Renal cortical epithelial cell (primary cell): ENCODE results near the gene MARCO. TPM values are rescaled to one million over a fixed set of nuclear protein-coding genes. Genes with fewer than 3 reads are reported as not detected.
A peak's percentile ranks its signal among the peaks of the same experiment; 100 is the strongest.
"Not testable (repeated sequence)": the region's sequence is repeated elsewhere in the genome, so short reads cannot be mapped to it uniquely, and the experiment has no call there.

Source experiments
- DNase-seq: peaks from one replicate; pipeline ENCODE4 v3.0.0-alpha.2; 2011; ENCODE audit warnings: low read depth
- total RNA-seq: library from RNA; depleted of rRNA; stranded (reverse); fragments of >200 nt; gene quantifications from 2 replicates; pipeline ENCODE4 v1.2.3, GENCODE V29; 2014

MARCO gene
- total RNA-seq, 1 donor from 2014 or later: not detected

- DNase-seq: peak; percentile 92
These were observed 63.1 kb downstream of the MARCO start for GRCh38 chr2:119005051-119005450.

DNA sequence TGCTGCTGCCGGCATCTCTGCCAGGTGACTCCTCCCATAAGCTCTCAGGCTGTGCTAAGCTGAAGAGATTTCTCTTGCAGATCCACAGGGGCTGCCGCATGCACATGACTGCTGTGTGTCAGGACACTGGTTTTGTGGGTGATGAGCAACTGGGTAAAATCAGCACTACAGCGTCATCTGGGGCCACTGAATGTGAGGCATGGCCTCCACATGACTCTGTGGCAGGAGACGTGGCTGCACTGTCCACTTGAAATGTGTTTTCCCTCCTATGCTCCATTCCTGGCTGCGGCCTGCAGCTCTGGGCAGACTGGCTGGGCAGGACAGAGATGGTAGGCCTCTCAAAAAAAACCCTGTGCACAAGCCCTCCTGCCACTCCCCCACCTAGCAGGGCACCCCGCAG is 63.6 kb downstream of the MARCO start:
- DNase-seq: no peak

GRCh38 chr2:119006441-119006840 is 64.4 kb downstream of the MARCO start:
- no peak for DNase-seq

GRCh38 chr2:119008108-119008507 is 66.1 kb downstream of the MARCO start:
- peak; percentile 19 for DNase-seq

DNA sequence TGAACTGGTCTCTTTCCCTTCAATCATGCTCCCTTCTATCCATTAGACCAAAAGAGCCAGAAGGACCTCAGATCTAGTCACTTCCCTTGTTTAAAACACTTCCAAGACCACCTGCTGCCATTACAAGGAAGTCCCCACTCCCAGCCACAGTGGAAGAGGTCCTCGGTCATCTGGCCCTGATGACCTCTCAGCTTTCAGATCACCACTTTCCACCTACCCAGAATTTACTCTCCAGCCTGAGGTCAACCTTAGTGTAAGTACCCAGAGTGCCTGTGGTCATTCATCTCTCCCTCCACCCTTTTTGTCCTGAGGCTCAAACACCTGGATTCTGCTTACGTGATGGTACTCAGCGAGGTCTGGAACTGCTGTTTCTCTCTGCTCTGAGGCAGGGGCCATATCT is 67.1 kb downstream of the MARCO start:
- DNase-seq: no peak

DNA sequence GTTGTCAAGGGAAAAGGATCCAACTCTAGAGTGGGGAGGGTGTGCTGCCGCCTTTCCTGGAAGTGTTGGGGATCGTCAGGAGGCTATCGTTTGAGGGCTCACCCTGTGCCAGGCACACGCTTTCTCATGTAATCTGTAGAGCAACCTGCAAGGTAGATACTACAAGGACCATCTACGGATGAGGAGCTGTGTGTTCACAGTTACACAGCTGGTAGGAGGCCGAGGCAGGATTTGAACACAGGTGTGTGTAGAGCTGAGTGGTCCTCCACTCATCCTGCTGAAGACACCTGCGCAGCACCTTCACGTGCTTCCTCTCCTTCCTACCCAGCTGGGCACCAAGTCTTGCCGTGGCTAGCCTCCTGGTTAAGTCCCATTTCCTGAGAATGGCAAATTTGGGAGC is 68.3 kb downstream of the MARCO start:
- no peak for DNase-seq

DNA sequence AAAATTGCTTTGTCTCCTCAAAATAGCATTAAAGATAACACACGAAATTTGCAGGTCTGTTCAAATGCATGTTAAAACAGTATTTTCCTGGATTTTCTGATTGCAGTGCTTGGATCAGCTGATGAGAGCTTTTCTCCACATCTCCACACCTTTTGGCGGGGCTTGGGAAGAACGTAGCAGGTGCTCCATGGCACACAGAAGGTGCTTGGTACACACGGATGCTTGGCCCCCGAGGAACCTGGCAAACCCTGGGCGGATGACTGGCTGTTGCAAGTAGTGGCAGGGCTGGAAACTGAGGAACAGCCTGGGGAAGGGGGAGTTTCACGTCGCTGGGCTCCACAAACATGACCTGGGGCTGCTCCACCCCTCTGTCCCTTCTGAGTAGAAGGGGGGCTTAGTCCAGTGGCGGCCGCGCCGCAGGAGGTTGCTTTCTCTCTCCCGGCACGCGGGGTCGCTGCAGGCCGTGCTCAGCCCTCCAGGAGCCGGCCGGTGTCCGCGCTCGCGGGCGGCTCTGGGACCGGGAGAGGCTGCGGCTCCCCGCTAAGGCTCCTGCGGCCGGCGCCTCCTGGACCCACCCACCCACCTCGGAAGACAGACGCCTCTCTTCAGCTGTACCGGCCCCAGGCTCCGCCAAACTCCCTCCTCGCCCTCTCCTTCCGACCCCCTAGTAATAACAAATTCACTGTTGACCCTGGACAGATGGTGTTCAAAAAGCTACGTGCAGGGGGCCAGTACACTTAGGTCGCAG is 69.3 kb downstream of the MARCO start:
- DNase-seq: no peak

DNA sequence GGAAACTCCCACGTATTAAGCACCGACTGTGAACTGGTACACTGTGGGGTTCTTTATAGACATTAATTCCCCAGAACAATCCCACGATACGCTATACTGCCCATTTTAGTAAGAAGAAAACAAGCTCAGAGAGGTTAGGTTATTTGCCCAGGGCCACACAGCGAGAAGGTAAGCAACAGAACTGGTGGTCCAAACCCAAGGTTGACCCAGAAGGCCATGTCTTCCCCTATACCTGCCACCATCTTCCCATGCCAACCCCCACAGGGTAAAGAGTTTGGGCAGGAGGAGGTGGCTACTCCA is 69.9 kb downstream of the MARCO start:
- no peak for DNase-seq

DNA sequence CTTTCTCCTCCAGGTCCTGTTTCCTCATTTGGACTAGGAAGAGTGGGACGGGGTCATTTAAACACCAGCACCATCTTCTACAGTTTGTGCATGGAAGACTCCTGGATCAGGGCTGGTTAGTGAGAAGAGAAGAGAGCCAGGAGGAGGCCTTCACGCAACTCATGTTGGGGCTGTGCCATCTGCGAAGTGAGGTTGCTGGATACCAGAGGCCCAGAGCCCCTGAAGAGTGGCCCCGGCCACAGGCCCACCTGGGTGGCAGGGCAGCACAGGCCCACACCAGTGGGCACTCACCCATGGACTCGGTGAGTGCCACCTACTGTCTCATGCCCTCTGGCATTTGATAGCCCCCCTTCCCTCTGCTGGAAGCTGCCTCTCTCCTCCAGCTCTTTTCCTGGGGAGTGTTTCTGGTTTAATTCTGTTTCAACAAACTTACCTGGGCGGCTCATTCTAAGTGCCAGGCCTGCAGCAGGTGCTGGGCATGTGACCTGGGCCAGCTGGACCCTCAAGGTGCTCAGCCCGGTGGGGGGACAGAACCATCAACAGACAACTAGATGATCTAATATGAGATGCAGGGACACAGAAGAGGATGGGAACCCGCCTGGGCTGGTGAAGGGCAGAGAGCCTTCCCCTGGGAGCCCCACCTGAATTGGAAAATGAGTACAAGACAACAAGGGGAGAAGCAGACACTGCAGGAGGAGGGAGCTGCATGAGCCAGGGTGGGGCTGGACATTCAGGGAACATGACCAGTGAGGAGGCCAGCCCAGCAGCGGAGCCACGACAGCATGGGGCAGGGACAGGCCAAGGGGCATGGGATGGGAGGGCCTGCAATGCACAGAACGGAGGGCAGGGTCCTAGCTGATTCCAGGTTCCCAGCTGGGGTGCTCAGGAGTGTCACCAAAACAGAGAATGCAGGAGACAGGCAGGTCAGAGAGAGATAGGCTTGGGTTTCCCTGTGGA is 70.6 kb downstream of the MARCO start:
- no peak for DNase-seq

GRCh38 chr2:119013671-119014070 is 71.7 kb downstream of the MARCO start:
- DNase-seq: no peak

GRCh38 chr2:119015845-119016244 is 73.9 kb downstream of the MARCO start:
- DNase-seq: no peak

GRCh38 chr2:119019521-119019920 is 77.5 kb downstream of the MARCO start:
- no peak for DNase-seq

- no peak for DNase-seq
These were observed 80.7 kb downstream of the MARCO start for GRCh38 chr2:119022678-119023077.

- DNase-seq: no peak
These were observed 81.5 kb downstream of the MARCO start for GRCh38 chr2:119023534-119023933.

DNA sequence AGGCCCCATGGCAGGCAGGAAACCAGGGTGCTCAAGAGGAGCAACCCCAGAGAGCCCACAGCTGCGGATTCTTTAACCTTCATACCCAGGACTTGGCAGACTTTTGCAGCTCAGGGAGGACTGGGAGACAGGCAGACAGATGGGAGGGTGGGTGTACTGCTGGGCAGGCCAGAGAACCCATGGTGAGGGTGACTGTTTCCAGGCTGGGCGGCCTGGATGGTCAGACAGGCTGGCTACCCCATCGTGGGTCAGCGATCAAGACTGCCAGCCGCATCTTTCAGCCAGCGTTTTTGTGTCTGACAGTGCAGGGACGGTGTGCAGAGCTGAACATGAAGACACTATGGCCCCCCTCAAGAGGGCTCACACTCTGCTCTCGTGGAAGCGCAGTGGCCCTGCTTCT is 82.2 kb downstream of the MARCO start:
- DNase-seq: no peak

GRCh38 chr2:119024568-119024967 is 82.6 kb downstream of the MARCO start:
- DNase-seq: no peak

DNA sequence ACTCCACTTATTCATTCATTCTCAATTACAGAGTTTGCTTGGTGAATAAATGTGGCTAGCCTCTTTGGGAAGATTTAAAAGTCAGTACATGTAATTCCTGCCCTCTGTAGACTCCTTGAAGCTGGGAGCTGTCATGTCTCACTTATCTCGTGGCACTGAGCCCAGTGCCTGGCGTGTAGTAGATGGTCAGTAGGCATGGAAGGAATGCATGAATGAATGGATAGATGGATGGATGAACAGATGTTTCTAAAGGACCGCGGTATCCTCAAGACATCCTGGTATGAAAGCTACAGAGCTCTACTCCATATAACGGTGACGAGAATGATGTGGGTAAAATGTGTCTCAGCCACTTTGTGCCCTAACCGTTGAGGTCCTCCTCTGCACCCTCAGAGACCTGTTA is 83.0 kb downstream of the MARCO start:
- no peak for DNase-seq

- no peak for DNase-seq
These were observed 83.9 kb downstream of the MARCO start for GRCh38 chr2:119025762-119026351.

DNA sequence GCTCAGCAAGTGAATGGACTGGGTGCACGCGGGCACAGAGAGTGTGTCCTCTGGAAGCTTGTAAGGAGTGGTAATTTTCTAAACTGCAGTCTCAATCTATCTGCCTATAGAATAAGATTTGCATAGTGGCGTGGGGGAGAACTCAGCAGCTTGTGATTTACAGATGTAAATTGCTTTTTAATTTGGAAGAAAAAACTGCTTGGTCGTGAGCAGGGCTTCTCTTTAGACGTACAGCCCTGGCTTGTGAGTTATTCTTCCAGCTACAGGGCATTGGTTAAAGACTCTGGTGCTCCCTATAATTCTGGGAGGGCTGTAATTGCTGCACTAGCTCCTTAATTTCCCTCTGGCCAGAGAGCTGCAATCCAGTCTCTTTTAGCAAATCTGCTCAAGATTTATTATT is 84.9 kb downstream of the MARCO start:
- no peak for DNase-seq

DNA sequence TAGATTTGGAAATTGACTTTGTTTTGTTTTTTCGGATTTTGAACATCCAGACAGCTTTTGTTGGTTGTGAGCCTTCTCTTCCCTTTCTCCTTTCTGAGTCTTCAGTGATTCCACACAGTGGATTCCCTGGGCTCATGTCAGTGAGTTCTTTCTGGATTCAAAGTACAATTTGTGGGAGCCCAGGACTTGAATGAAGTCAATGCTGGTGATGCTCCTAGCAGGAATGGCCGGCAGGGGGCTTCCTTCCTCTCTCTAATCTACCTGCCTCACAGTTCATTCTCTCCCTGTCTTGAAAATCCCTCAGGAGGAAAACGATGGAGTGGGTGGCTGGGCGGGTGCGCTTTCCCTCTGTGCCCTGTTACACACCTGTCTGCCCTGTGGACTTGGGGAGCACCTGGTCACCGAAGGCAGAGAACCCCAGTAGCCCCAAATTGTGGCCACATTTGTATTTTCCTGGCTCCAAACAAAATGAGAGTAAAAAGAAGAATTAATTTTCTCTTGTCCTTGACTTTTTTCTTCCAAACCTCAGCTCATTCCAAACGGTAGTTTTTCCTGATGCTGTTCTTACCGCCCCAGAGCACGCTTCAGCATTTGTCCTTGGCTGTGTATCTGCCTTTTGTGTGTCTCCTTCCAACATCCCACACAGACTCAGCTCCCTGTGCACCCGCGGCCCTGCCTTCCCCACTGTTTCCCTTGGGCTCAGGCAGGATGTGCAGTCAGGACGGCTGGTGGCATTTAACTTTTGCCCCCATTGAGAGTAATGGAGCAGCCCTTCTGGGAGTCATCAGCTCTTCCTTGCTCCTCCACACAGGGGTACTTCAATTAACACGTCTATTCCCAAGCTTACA is 86.6 kb downstream of the MARCO start:
- DNase-seq: peak; percentile 37

GRCh38 chr2:119029297-119029696 is 87.3 kb downstream of the MARCO start:
- peak; percentile 71 for DNase-seq

- DNase-seq: not testable (repeated sequence)
These were observed 95.9 kb downstream of the MARCO start for GRCh38 chr2:119037922-119038321.
